HepG2 (cell line): ENCODE measurements around the gene CAPN10. TPM values are rescaled to one million over a fixed set of nuclear protein-coding genes. Genes with fewer than 3 reads are reported as not detected.

Source experiments
- ASH2L ChIP-seq: fragments of 300-600, 200-600 bp; sonication (generic); IDR thresholded peaks from 2 replicates; pipeline ENCODE4 v1.7.0; 2017; ENCODE audit warnings: low read depth, mild to moderate bottlenecking, moderate library complexity, mixed read lengths, low read length; ENCODE audit not compliant: insufficient read length
- EEA1 ChIP-seq: sonication (generic); formaldehyde crosslinking; IDR thresholded peaks from 2 replicates; pipeline ENCODE4 v1.5.1; 2020; ENCODE audit warnings: mild to moderate bottlenecking, missing genetic modification reagents, borderline replicate concordance
- FOXK1 ChIP-seq: sonication (generic); formaldehyde crosslinking; IDR thresholded peaks from 2 replicates; pipeline ENCODE4 v1.4.0; 2020; ENCODE audit warnings: low read depth, missing genetic modification reagents, borderline replicate concordance
- FOXK2 ChIP-seq: fragments of 450-650 bp; IDR thresholded peaks from 2 replicates; pipeline ENCODE4 v1.6.1; 2016
- HNRNPL ChIP-seq: fragments of 200-400 bp; formaldehyde crosslinking; IDR thresholded peaks from 2 replicates; pipeline ENCODE4 v1.6.1; 2017; ENCODE audit warnings: mild to moderate bottlenecking, low read depth, low read length
- IKZF1 ChIP-seq: fragments of 450-650 bp; IDR thresholded peaks from 2 replicates; pipeline ENCODE4 v1.7.1; 2016
- KAT2B ChIP-seq: fragments of 150-350 bp; IDR thresholded peaks from 2 replicates; pipeline ENCODE4 v1.6.1; 2014; ENCODE audit warnings: low read depth, low read length, borderline replicate concordance
- MIER2 ChIP-seq: IDR thresholded peaks from 2 replicates; pipeline ENCODE4 v1.6.1; 2016; ENCODE audit warnings: missing biosample characterization, missing genetic modification reagents
- MTERF4 ChIP-seq: sonication (generic); formaldehyde crosslinking; IDR thresholded peaks from 2 replicates; pipeline ENCODE4 v1.8.0; 2023; ENCODE audit warnings: mild to moderate bottlenecking, missing genetic modification reagents
- PCBP2 ChIP-seq: fragments of 200-400 bp; formaldehyde crosslinking; optimal IDR thresholded peaks from 2 replicates; pipeline ENCODE3; 2018; ENCODE audit warnings: low read length, low read depth; ENCODE audit not compliant: poor library complexity, severe bottlenecking
- POLR2A ChIP-seq, 2 experiments: IDR thresholded peaks; 2 replicates each; pipeline ENCODE4 v1.6.1; 2011; ENCODE audit warnings: low read depth in 2 of 2, low read length in 2 of 2, mild to moderate bottlenecking in 1 of 2, moderate library complexity in 1 of 2; ENCODE audit not compliant: insufficient read depth in 1 of 2
- SNAPC4 ChIP-seq: sonication (generic); formaldehyde crosslinking; IDR thresholded peaks from 2 replicates; pipeline ENCODE4 v1.4.0; 2020; ENCODE audit warnings: mild to moderate bottlenecking, missing genetic modification reagents
- SSRP1 ChIP-seq: IDR thresholded peaks from 2 replicates; pipeline ENCODE4 v1.6.1; 2016; ENCODE audit warnings: control low read depth
- ZFP1 ChIP-seq: IDR thresholded peaks from 2 replicates; pipeline ENCODE4 v1.6.1; 2016
- ZNF12 ChIP-seq: sonication (generic); formaldehyde crosslinking; IDR thresholded peaks from 2 replicates; pipeline ENCODE4 v1.5.0; 2020; ENCODE audit warnings: missing genetic modification reagents
- ZNF207 ChIP-seq: fragments of 450-650 bp; IDR thresholded peaks from 2 replicates; pipeline ENCODE4 v1.6.1; 2016; ENCODE audit warnings: antibody characterized with exemption, borderline replicate concordance
- ZNF331 ChIP-seq: sonication (generic); formaldehyde crosslinking; IDR thresholded peaks from 2 replicates; pipeline ENCODE4 v1.4.0; 2020; ENCODE audit warnings: missing genetic modification reagents
- ZNF557 ChIP-seq: sonication (generic); formaldehyde crosslinking; IDR thresholded peaks from 2 replicates; pipeline ENCODE4 v1.4.0; 2020; ENCODE audit warnings: missing genetic modification reagents
- ZNF577 ChIP-seq: sonication (generic); formaldehyde crosslinking; IDR thresholded peaks from 2 replicates; pipeline ENCODE4 v1.4.0; 2020; ENCODE audit warnings: mild to moderate bottlenecking, low read depth, missing genetic modification reagents, borderline replicate concordance
- ZNF652 ChIP-seq: IDR thresholded peaks from 2 replicates; pipeline ENCODE4 v1.6.1; 2016; ENCODE audit warnings: low read depth, borderline replicate concordance
- ZNF678 ChIP-seq: sonication (generic); formaldehyde crosslinking; IDR thresholded peaks from 2 replicates; pipeline ENCODE4 v1.4.0; 2020; ENCODE audit warnings: mild to moderate bottlenecking, missing genetic modification reagents
- ZSCAN31 ChIP-seq: sonication (generic); formaldehyde crosslinking; IDR thresholded peaks from 2 replicates; pipeline ENCODE4 v1.5.0; 2020; ENCODE audit warnings: low read depth, mild to moderate bottlenecking, missing genetic modification reagents
- polyA plus RNA-seq, 8 experiments: library from polyadenylated mRNA; depleted of rRNA in 3 of 8; stranded (reverse) in 7 of 8; unstranded in 1 of 8; fragments of >200 nt; fragmentation: Illumina TruSeq in 4 of 8; extraction: Trizol in 4 of 8; gene quantifications; 2 replicates each; pipeline versions ENCODE4 v1.2.1 to v1.2.3, GENCODE V29; 2011 to 2016; ENCODE audit warnings: low read depth in 4 of 8, missing spikeins in 1 of 8, mixed read lengths in 1 of 8; ENCODE audit not compliant: insufficient read depth in 1 of 8
- total RNA-seq, 5 experiments: library from RNA; depleted of rRNA; stranded (reverse); fragments of >200 nt; fragmentation: Illumina TruSeq; extraction: Trizol; gene quantifications; 2 replicates each; pipeline ENCODE4 v1.2.3, GENCODE V29; 2016; ENCODE audit warnings: low read depth in 1 of 5
- TF ChIP-seq, protein P1 (sequence below), 2 experiments: fragments of 450-650 bp in 1 of 2; sonication (generic) in 1 of 2; formaldehyde crosslinking; IDR thresholded peaks; 2 replicates each; pipeline versions ENCODE4 v1.5.0 to v1.8.0; 2020 to 2022; ENCODE audit warnings: mild to moderate bottlenecking in 1 of 2, missing genetic modification reagents in 1 of 2
- TF ChIP-seq, protein P2 (sequence below): sonication (generic); formaldehyde crosslinking; IDR thresholded peaks from 2 replicates; pipeline ENCODE4 v1.4.0; 2020; ENCODE audit warnings: low read depth, mild to moderate bottlenecking, missing genetic modification reagents

CAPN10 gene
- total and polyA plus RNA-seq, 2 of the 13 experiments (the other 11 are each of a cell fraction or from before 2014, with no cell fraction given), result 27.6 to 32.4 TPM

- TF ChIP-seq SNAPC4 (peak; percentile 75; the same call in 1 of the 2 replicates), PCBP2 (no peak), HNRNPL (peak; percentile 68), ASH2L (peak; percentile 34), FOXK2 (no peak), SSRP1 (no peak), ZNF678 (no peak), ZNF12 (CRISPR knock-in tag) (no peak), ZFP1 (CRISPR knock-in tag) (0 out of 2 replicates have a peak, but pooled peaks have one; percentile 68), ZNF331 (CRISPR knock-in tag) (peak; percentile 75), ZSCAN31 (0 out of 2 replicates have a peak, but pooled peaks have one; percentile 68), ZNF557 (CRISPR knock-in tag) (0 out of 2 replicates have a peak, but pooled peaks have one; percentile 62), ZNF577 (no peak), POLR2A (IDR thresholded peaks at IDR 0.05; ENCODE audit: insufficient read depth in 1 of 2, low read depth in 2 of 2, low read length in 2 of 2) (peak in 1 of 2 experiments; percentile 44; a peak in 3 of 4 replicates), FOXK1 (no peak), EEA1 (CRISPR knock-in tag) (no peak), IKZF1 (no peak), KAT2B (no peak), MTERF4 (CRISPR knock-in tag) (0 out of 2 replicates have a peak, but pooled peaks have one; percentile 53), ZNF207 (no peak), ZNF652 (no peak), MIER2 (CRISPR knock-in tag) (no peak)
- TF ChIP-seq, protein P1, sequence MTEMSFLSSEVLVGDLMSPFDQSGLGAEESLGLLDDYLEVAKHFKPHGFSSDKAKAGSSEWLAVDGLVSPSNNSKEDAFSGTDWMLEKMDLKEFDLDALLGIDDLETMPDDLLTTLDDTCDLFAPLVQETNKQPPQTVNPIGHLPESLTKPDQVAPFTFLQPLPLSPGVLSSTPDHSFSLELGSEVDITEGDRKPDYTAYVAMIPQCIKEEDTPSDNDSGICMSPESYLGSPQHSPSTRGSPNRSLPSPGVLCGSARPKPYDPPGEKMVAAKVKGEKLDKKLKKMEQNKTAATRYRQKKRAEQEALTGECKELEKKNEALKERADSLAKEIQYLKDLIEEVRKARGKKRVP (CRISPR knock-in tag; IDR thresholded peaks at IDR 0.05), result no peak
- TF ChIP-seq, protein P2, sequence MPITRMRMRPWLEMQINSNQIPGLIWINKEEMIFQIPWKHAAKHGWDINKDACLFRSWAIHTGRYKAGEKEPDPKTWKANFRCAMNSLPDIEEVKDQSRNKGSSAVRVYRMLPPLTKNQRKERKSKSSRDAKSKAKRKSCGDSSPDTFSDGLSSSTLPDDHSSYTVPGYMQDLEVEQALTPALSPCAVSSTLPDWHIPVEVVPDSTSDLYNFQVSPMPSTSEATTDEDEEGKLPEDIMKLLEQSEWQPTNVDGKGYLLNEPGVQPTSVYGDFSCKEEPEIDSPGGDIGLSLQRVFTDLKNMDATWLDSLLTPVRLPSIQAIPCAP, result no peak
Observed at GRCh38 chr2:240626531-240627300, 40.2 kb downstream of the CAPN10 start (continued).
